ENCODE data around the gene PTPRC. TPM values are rescaled to one million over a fixed set of nuclear protein-coding genes. Genes with fewer than 3 reads are reported as not detected.

The PTPRC gene
- total RNA-seq, 1 donor from 2014 or later = 33.4 TPM

GRCh38 chr1:198788561-198789064, 149.8 kb downstream of the PTPRC start:
- H3K4me1 ChIP-seq = no peaks in the 10 kb centered on the region
- intact Hi-C loops (cut with DNase I) = no loop called here
- no peak overlapping the region for H3K27ac ChIP-seq
- H3K4me3 ChIP-seq = no peak overlapping the region
- no peak for DNase-seq (ENCODE audit: extremely low spot score in 2 of 2)
- no peak for TF ChIP-seq CTCF (IDR thresholded peaks at IDR 0.05)
- no peak for TF ChIP-seq POLR2A (IDR thresholded peaks at IDR 0.05)
- TF ChIP-seq POLR2AphosphoS5 (IDR thresholded peaks at IDR 0.05; ENCODE audit: insufficient read depth in 1 of 2, low read depth in 1 of 2) = no peak
- no peaks in the 10 kb centered on the region for H3K27me3 ChIP-seq
- H3K9me3 ChIP-seq = no peaks in the 10 kb centered on the region
- H3K36me3 ChIP-seq = no peaks in the 10 kb centered on the region

- intact Hi-C loops (cut with DNase I) = no loop called here
- Histone ChIP-seq H3K36me3 (no peaks in the 10 kb centered on the region), H3K4me1 (no peaks in the 10 kb centered on the region), H3K9me3 (no peaks in the 10 kb centered on the region), H3K27me3 (no peaks in the 10 kb centered on the region), H3K27ac (no peak overlapping the region), H3K4me3 (no peak overlapping the region)
- no peak for DNase-seq (ENCODE audit: extremely low spot score in 2 of 2)
- TF ChIP-seq POLR2A (IDR thresholded peaks at IDR 0.05) (no peak), POLR2AphosphoS5 (IDR thresholded peaks at IDR 0.05; ENCODE audit: insufficient read depth in 1 of 2, low read depth in 1 of 2) (no peak), CTCF (IDR thresholded peaks at IDR 0.05) (no peak)
Observed at GRCh38 chr1:198793714-198794113, 154.9 kb downstream of the PTPRC start.

- Histone ChIP-seq H3K27ac (no peak overlapping the region), H3K4me3 (no peak overlapping the region), H3K27me3 (no peaks in the 10 kb centered on the region), H3K36me3 (no peaks in the 10 kb centered on the region), H3K9me3 (no peaks in the 10 kb centered on the region), H3K4me1 (no peaks in the 10 kb centered on the region)
- no peak for DNase-seq (ENCODE audit: extremely low spot score in 2 of 2)
- TF ChIP-seq POLR2A (IDR thresholded peaks at IDR 0.05) (no peak), POLR2AphosphoS5 (IDR thresholded peaks at IDR 0.05; ENCODE audit: insufficient read depth in 1 of 2, low read depth in 1 of 2) (no peak), CTCF (IDR thresholded peaks at IDR 0.05) (no peak)
- intact Hi-C loops (cut with DNase I) = no loop called here
Observed at GRCh38 chr1:198794498-198794897, 155.7 kb downstream of the PTPRC start.

GRCh38 chr1:198797656-198798055, 158.8 kb downstream of the PTPRC start:
- TF ChIP-seq POLR2AphosphoS5 (IDR thresholded peaks at IDR 0.05; ENCODE audit: insufficient read depth in 1 of 2, low read depth in 1 of 2) (no peak), POLR2A (IDR thresholded peaks at IDR 0.05) (no peak), CTCF (IDR thresholded peaks at IDR 0.05) (no peak)

GRCh38 chr1:198798923-198799386, 160.1 kb downstream of the PTPRC start:
- H3K9me3 ChIP-seq = no peaks in the 10 kb centered on the region
- no peak overlapping the region for H3K4me3 ChIP-seq
- TF ChIP-seq CTCF (IDR thresholded peaks at IDR 0.05) (no peak), POLR2A (IDR thresholded peaks at IDR 0.05) (no peak)
- intact Hi-C loops (cut with DNase I) = no loop called here
- no peaks in the 10 kb centered on the region for H3K36me3 ChIP-seq
- DNase-seq (ENCODE audit: extremely low spot score in 2 of 2) = no peak
- no peaks in the 10 kb centered on the region for H3K4me1 ChIP-seq
- H3K27me3 ChIP-seq = no peaks in the 10 kb centered on the region
- no peak overlapping the region for H3K27ac ChIP-seq

More at GRCh38 chr1:198797656-198798055, 158.8 kb downstream of the PTPRC start:
- intact Hi-C loops (cut with DNase I) = no loop called here
- no peaks in the 10 kb centered on the region for H3K27me3 ChIP-seq
- no peaks in the 10 kb centered on the region for H3K9me3 ChIP-seq
- H3K27ac ChIP-seq = no peak overlapping the region
- H3K4me3 ChIP-seq = no peak overlapping the region
- DNase-seq (ENCODE audit: extremely low spot score in 2 of 2) = no peak
- no peaks in the 10 kb centered on the region for H3K36me3 ChIP-seq
- no peaks in the 10 kb centered on the region for H3K4me1 ChIP-seq

All from vagina (tissue), 2 donors.